NCI-H146 treated with DMSO at 0.1 percent for 48 hours (cell line): ENCODE data around the gene TTR.

Experiments used
- DNase-seq: peaks from one replicate; lab custom pipeline; 2025; ENCODE audit not compliant: unreplicated experiment; lab: John Stamatoyannopoulos, UW

The TTR gene

DNA sequence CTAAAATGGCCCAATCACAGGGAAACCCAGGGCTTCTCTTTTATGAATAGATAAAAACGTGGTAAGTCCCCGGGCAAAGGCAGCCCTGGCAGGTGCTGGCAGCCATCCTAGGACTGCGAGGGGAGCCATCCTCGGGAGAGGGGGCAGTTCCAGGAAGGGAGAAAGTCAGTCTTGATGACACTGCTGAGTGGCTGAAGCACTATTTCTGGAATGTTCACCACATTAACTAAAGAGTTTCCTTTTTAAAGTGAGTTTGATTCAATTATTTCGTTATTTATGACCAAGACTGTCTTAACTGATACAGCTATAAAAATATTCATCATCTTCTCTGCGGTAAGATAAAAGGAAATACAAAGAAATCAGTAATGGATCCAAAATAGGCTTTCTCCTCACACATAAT is 20.4 kb downstream of the TTR start:
- no peak for DNase-seq

DNA sequence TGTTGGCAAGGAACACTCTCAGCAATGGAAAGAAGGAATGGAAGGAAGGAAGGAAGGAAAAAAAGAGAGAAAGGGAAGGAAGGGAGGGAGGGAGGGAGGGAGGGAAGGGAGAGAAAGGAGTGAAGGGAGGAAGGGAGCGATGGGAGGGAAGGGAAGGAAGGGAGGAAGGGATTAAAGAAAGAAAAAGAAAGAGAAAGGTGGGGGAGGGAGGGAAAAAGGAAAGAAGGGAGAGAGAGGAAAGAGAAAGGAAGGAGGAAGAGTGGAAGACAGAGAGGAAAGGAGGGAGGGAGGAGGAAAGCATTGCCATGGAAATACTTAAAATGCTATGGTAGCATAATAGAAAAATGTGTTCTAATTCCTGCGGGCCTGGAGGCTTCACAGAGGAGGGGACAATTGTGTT is 22.4 kb downstream of the TTR start:
- no peak for DNase-seq

DNA sequence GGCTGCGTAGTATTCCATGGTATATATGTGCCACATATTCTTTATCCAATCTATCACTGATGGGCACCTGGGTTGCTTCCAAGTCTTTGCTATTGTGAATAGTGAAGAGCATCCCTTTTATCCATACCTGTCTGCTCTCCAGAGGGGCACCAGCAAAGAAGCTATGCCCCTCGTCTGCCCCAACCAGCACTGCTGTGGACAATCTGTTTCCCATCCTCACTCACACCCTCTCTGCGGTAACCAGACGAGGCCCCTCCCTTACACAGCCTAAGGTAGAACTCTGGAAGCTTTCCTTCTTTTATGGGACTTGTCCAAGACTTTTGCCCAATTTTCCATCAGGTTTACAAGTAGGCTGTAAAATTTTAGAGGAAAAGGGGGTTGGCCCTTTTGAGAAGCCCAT is 24.9 kb downstream of the TTR start:
- DNase-seq = no peak

DNA sequence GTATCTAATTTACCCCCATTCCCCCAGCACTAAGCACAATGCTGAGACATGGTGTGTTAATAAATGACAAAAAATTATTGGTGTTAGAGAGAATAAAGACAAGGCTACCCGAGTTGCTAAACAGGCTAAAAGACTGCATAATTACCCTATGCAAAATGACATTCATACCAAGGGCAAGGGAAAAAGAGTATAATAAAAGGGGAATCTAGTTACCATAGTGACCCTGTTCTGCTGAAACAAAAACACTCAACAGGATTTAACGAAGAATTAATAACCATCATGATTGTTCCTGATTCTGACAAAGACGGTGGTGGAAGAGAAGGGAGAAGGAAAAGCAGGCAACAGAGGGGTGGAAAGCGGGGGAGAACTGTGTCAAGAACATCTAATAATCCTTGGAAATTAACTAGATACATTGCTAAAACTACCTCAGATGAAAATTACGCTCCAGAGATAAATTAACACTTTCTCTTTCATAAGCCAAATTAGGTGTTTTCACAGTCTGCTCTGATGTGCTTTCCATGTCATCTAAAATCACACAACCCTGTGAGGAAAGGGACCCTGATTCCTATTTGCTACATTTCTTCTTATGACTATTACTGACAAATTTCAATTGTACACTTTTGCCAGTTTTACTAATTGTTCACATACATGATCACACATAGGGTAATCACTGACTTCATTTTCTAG is 25.5 kb downstream of the TTR start:
- DNase-seq = no peak

DNA sequence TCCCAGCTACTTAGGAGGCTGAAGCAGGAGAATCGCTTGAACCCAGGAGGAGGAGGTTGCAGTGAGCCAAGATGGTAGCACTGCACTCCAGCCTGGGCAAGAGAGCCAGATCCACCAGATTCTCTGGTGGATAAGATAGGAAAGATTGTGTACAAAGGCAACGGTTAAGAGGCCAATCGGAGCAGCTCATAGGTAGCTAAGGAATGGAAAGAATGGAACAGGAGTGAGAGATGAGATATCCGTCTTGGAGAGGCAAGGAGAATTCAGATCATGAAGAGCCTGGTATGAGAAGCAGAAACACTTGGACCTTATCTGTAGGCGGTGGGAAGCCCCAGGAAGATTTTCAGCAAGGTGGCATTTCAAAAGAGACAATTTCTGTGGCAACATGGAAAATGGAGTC is 27.1 kb downstream of the TTR start:
- DNase-seq = no peak

DNA sequence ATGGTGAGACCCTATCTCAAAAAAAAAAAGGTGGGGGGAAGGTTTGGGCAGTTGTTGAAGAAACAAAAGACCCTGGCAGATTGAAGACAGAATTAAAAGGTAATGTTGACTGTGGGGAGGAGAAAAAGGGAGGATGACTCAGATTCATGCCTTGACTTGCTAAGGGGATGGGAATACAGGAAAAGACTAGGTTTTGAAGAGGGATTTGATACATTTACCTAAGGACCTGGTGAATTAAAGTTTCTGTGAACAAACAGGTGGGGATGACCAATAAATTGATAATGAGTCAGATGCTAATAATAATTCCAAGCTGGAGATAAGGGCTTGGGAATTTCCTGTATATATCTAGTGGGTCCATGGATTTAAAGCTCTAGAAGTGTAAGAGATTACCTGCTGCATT is 27.6 kb downstream of the TTR start:
- DNase-seq = no peak

DNA sequence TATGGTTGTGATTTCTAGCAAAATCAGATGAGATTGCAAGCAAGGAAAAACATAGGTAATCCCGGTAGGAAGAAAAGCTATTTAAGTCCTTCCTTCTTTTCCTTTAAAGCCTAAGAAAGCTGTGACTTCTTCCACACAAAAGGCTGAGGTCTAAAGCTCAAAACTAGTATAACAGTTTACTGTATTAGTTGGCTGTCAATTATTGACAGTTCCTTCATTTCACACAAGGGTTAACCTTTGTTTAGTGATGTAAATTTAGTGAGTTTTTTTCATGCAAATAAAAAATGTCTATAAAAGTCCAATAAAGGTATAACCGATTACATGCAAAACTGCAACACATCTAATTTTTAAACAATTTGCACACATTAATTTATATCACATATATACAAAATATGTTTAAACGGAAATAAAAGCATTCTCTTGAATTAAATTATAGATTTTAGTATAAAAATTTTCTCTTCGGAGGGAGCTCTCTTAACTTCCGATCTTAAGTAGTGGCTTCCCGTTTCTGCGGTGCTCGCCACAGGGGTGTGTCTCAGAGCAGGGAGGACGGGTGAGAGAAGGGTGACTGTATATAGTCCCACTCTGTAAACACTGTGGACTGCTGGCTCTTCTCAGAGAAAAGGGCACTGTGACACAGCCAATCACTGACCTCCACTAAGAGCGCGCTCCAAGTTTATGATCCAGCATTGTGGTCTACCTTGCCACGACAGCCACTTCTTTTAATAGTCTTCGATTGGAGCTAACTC is 33.4 kb downstream of the TTR start:
- DNase-seq = no peak

DNA sequence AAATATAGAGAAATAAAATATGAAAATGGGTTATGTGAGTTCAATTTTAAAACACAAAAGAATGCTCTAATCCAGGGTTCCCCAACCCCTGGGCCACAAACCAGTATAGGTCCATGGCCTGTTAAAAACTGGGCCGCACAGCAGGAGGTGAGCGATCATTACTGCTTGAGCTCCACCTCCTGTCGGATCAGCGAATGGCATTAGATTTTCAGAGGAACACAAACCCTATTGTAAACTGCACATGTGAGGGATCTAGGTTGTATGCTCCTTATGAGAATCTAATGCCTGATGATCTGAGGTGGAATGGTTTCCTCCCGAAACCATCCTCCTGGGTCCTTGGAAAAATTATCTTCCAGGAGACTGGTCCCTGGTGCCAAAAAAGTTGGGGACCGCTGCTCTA is 34.7 kb downstream of the TTR start:
- no peak for DNase-seq

DNA sequence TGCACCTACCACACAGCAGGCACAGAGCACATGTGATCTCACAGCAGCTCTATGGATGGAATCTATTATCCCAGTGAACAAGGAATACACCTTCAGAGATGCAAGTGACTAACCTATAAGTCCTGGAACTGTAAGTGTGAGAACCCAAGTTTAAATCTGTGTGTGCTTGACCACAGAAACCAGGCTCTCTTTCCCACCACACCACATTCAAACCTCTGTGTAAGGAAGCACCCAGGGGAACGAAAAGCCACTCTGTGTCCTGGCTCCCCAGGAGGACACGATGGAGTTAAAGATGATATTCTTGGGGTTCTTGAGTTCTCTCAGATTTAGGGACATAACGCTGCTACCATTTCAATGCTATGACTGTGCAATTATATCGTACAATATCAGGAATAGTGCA is 38.9 kb downstream of the TTR start:
- no peak for DNase-seq

DNA sequence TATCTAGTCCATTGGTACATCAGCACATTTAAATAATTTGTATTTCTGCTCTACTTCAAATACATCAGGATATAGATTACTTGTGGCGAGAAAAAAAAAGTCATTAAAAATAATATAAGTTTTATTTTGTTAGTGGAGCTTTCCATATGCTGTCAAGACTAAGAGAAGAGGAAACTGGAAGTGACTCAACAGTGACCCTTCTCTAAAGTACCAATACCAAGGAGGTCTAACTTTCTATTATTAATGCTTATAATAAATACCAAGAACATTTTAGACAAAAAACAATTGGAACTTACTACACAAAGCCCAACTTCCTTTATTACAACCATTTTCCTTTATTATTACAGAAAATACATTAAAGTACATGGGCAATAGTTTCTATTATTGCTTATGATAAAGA is 39.8 kb downstream of the TTR start:
- DNase-seq = no peak

DNA sequence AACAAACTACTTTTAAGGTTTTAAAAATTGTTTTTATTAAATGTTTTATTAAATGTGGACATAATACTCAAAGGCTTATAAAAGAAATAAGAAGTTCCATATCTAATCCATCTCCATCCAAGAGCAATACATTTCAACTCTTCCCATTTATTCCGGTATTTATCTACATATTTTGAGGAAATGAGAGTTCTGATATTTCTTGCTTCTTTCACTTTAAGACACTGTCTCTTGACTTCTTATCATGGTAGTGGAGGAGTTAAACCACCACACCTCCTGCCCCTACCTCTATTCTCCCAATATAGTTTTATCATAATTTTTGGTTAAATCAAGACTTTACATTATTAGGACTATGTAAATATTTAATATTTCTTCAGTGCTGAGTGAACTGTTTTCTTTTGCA is 40.7 kb downstream of the TTR start:
- no peak for DNase-seq

DNA sequence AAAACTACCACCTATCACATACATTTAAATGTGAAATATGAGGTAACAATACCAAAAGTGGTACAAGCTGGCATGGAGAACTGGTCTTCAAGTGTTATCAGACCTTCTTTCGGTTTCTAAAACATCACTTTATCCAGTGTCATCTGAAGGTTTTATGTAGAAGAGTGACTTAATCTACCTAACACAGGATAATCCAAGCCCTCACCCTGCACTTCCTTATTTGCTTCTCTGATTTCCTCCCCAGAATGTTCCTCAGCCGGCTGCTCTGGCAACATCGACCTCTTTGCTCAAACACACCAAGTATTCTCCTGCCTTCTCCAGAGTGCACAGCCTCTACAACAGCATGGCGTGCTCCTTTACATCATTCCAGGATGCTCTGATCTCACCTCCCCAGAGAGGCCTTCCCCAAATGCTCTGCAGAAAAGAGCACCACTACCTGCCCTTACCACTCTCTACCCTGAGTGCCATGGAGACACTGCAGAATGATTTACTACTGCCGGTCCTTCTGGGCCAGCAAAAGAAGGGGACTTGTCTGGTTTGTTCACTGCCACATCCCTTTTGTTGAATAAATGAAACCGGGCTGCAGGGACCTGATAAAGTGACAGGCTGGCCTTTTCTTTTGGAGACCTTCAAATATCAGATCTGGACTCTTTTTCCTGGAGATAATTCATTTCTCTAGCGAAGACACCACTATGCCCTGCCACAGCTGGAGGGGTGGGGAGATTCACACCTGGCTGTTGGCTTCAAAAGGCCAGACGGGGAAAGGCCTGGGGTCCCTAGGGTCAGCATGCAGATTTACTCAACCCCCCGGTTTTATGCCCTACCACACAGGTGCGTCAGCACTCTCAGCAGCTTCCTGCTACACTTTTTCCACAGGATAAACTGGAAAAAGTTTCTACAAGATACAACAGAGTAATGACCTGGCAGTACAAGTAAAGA is 42.0 kb downstream of the TTR start:
- DNase-seq = no peak

DNA sequence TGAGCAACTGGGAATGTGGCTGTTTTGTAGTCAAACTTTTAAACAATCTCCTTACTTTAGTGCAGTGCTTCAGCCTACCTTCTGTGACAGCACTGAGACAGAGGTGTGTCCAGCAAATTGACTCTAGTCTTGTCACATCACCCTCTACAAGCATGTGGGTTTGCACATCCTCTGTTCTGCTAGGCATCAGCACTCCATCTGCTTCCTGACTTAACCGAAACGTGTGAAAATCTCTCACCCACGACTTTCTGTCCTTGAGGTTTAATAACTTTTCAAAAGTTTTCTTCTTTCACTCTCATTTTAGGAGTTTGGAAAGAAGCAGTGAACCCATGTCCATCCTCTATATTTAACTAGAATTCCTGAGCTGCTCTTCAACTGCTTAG is 42.6 kb downstream of the TTR start:
- no peak for DNase-seq

DNA sequence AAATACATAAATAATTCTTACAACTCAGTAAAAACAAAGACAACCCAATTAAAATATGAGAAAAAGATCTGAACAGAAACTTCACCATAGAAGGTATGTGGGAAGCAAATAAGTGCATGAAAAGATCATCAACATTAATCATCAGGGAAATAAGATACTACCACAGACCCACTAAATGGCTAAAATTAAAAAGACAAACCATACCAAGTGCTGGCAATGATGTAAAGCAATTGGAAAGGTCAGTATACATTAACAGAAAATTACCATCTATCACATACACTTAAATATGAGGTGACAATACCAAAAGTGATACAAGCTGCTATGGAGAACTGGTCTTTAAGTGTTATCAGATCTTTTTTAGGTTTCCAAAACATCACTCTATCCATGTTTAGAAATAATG is 44.7 kb downstream of the TTR start:
- no peak for DNase-seq

DNA sequence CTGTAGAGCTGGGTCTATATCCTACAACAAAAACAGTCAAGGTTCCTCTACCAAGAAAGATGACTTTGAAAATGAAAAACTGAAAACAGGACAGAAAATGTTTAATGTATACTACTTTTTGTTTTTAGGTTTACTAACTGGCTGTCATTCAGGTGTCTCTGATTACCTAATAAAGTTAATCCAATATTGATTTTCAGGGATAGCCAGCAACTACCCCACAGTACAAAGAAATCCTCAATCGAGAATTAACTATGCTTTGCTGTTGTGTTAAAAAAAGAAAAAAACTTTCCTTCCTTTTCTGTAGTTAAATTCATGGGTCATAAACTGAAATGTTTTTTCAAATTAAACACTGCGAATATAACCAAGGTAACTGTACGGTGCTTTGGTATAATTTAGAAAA is 45.8 kb downstream of the TTR start:
- DNase-seq = no peak

DNA sequence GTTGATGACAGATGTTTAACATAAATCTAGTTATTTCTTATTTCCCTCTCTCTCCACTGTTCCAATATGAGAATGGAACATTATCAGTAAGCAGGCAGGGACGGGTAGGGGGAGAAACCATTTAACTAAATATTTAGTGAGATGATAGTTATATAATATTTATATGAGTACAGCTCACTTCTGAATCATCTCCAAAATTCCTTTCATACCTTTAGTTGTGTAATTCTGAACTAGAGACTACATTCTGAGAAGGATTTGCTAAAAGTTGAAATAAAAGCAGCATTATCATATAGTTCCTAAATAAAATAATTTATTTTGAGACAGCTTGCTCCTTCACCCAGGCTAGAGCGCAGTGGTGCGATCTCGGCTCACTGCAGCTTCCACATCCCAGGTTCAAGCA is 51.3 kb downstream of the TTR start:
- no peak for DNase-seq

DNA sequence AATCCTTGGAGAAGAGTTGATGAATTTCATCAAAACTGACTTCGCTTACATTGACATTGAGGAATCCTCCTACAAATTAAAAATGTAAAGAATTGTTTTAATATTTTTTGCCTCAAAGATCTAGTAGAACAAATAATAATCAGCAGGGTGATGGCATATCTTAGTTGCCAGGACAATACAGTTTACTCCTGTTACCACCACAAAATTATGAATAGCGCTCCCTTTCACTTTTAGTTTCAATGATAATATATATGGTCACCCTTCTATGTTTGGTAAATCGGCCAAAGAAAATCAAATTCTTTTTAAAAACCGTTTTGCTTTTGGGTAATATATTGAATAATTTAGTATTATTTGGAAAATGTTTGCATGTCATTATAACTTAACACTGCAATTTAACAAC is 53.7 kb downstream of the TTR start:
- DNase-seq = no peak

DNA sequence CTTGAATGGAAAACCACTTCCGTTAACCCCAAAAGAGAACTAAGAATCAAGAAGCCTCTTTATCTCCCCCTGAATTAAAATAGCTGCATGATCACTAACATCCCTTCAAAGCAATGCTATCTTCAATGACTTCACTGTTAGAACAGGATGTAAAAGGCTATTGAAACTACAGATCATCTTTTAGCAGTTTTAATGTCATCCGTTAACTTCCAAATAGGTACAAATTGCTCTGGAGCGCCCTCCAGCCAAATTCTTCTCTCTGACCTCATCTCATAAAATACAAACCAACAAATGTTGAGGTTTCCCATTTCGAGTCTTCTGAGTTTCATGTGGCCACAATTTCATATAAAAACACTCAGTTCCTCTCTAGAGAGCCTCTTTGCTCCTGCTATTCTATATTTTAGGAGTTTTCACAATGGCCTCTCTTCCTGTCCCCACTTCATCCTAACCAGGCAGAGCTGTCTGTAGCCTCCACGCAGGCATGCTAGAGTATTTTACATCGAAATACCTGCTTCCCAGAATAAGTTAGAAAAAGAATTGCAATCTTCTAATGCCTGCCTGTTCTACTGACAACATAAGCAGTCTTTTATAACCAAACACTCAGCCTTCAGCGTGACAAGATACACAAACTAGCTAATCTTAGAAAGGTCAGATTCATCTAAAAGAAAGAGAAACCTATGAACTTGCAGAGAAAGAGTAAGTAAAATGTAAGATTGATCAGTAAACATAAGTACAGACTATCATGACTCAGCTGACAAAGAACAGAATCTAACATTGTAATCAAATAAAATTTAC is 54.9 kb downstream of the TTR start:
- no peak for DNase-seq

DNA sequence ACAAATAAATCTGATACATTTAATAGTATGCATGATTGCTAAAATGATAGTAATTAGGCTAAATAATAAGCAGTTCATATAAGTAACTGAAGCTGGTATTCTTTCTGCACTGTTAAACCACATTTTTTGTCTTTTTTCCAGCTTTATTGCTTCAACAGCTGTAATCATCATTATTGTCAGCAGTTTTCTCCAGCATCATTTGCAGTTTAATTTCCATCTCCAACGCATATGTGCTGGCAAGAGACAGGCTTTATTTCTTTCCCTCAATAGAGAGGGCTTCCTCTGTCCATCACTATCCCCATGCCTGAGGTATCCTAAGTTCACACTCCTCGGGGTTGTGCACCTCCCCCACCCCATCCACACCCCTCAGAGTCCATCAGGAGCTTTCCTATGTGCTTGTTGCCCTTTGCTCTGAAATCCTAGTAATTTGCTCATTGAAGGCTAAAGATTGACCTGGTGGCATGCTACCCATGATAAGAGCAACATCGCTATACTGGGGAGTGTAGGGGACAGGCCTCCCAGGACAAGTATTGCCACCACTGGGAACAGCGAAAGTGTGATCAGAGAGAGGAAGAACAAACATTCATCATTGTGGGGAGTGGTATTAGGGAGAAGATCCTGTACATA is 55.6 kb downstream of the TTR start:
- no peak for DNase-seq
